ENCODE data around the gene C1orf35. TPM values are rescaled to one million over a fixed set of nuclear protein-coding genes. Genes with fewer than 3 reads are reported as not detected.

Gene C1orf35
- total and polyA plus RNA-seq, 9 of the 15 experiments (the other 6 are each of a cell fraction or from before 2014, with no cell fraction given), result 3.2 to 48.7 (median 12.5) TPM

DNA sequence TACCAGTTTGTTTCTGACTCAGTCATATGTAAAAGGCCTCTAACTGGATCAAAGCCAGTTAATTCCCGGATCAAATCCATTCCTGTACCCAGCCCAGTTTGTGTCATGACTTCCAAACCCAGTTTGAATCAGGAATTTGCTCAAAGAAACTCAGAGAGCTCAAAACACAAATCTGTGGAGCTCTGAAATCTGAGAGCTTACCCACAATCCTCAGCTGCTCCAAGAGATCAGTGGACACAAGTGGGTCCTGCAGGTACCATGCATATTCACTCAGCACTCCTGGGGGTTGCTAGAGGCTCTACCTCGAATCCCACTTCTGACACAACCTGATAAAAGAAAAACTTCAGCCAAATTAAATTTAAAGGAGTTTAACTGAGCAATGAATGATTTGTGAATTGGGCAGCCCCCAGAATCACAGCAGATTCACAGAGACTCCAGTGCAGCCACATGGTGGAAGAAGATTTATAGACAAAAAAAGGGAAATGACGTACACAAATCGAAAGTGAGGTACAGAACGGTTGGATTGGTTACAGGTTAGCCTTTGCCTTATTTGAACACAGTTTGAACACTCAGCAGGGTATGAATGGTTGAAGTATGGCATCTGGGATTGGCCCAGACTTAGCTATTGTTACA is 17.8 kb upstream of the C1orf35 start (continued):
- TF ChIP-seq, protein P1, sequence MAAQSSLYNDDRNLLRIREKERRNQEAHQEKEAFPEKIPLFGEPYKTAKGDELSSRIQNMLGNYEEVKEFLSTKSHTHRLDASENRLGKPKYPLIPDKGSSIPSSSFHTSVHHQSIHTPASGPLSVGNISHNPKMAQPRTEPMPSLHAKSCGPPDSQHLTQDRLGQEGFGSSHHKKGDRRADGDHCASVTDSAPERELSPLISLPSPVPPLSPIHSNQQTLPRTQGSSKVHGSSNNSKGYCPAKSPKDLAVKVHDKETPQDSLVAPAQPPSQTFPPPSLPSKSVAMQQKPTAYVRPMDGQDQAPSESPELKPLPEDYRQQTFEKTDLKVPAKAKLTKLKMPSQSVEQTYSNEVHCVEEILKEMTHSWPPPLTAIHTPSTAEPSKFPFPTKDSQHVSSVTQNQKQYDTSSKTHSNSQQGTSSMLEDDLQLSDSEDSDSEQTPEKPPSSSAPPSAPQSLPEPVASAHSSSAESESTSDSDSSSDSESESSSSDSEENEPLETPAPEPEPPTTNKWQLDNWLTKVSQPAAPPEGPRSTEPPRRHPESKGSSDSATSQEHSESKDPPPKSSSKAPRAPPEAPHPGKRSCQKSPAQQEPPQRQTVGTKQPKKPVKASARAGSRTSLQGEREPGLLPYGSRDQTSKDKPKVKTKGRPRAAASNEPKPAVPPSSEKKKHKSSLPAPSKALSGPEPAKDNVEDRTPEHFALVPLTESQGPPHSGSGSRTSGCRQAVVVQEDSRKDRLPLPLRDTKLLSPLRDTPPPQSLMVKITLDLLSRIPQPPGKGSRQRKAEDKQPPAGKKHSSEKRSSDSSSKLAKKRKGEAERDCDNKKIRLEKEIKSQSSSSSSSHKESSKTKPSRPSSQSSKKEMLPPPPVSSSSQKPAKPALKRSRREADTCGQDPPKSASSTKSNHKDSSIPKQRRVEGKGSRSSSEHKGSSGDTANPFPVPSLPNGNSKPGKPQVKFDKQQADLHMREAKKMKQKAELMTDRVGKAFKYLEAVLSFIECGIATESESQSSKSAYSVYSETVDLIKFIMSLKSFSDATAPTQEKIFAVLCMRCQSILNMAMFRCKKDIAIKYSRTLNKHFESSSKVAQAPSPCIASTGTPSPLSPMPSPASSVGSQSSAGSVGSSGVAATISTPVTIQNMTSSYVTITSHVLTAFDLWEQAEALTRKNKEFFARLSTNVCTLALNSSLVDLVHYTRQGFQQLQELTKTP (IDR thresholded peaks at IDR 0.05; ENCODE audit: low read depth in 1 of 2, partially characterized antibody in 2 of 2), result peak in 1 of 2 experiments; percentile 68
- TF ChIP-seq, protein P2, sequence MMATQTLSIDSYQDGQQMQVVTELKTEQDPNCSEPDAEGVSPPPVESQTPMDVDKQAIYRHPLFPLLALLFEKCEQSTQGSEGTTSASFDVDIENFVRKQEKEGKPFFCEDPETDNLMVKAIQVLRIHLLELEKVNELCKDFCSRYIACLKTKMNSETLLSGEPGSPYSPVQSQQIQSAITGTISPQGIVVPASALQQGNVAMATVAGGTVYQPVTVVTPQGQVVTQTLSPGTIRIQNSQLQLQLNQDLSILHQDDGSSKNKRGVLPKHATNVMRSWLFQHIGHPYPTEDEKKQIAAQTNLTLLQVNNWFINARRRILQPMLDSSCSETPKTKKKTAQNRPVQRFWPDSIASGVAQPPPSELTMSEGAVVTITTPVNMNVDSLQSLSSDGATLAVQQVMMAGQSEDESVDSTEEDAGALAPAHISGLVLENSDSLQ (IDR thresholded peaks at IDR 0.05), result peak; percentile 58; the same call in 1 of the 2 replicates
- TF ChIP-seq ATF1 (CRISPR knock-in tag; IDR thresholded peaks at IDR 0.05) (no peak), ATF1 (tag; IDR thresholded peaks at IDR 0.05) (peak; percentile 37; the same call in 1 of the 2 replicates), ZNF143 (CRISPR knock-in tag; IDR thresholded peaks at IDR 0.05) (peak; percentile 49; the same call in 1 of the 2 replicates)
